Stimulated activated CD4-positive, alpha-beta T cell treated with anti-CD3 and anti-CD28 coated beads, Interleukin-1b, Interleukin-23, amount 100 ng/mL, for 48 hours (primary cell): ENCODE results near the gene KIFBP.
A peak's percentile ranks its signal among the peaks of the same experiment; 100 is the strongest.
"Not testable (repeated sequence)": the region's sequence is repeated elsewhere in the genome, so short reads cannot be mapped to it uniquely, and the experiment has no call there.

Experiments used
- DNase-seq: peaks from one replicate; pipeline ENCODE4 v3.0.0-alpha.2; 2020

Gene KIFBP

GRCh38 chr10:68988530-68989316 is at the start of gene KIFBP:
Gene KIFBP, plus strand, starts transcription at chr10:68988803. Its CDS starts 30 bp downstream, at chr10:68988833.
- DNase-seq: peak; percentile 86

GRCh38 chr10:68938884-68939283 is 49.7 kb upstream of the KIFBP start:
- DNase-seq: no peak

- not testable (repeated sequence) for DNase-seq
These were observed 47.7 kb upstream of the KIFBP start for GRCh38 chr10:68940917-68941316.

GRCh38 chr10:68950598-68950997 is 38.0 kb upstream of the KIFBP start:
- no peak for DNase-seq

- no peak for DNase-seq
These were observed 33.7 kb upstream of the KIFBP start for GRCh38 chr10:68954904-68955303.

GRCh38 chr10:68955355-68955831 is 33.2 kb upstream of the KIFBP start:
- DNase-seq: peak; percentile 68

- DNase-seq: peak; percentile 93
These were observed 32.6 kb upstream of the KIFBP start, which contains the start of gene DDX21 for GRCh38 chr10:68955832-68956532. Gene DDX21, plus strand, starts transcription at chr10:68956170. Its CDS starts 56 bp downstream, at chr10:68956226.

GRCh38 chr10:68957284-68957615 is 31.4 kb upstream of the KIFBP start:
- DNase-seq: no peak

GRCh38 chr10:68957654-68958053 is 30.9 kb upstream of the KIFBP start:
- no peak for DNase-seq

- no peak for DNase-seq
These were observed 28.7 kb upstream of the KIFBP start for GRCh38 chr10:68959695-68960527.

GRCh38 chr10:68963151-68963550 is 25.5 kb upstream of the KIFBP start:
- no peak for DNase-seq

- DNase-seq: no peak
These were observed 14.6 kb upstream of the KIFBP start for GRCh38 chr10:68973975-68974374.

GRCh38 chr10:68975936-68976473 is 12.6 kb upstream of the KIFBP start:
- DNase-seq: not testable (repeated sequence)

GRCh38 chr10:68979738-68980137 is 8.9 kb upstream of the KIFBP start:
- not testable (repeated sequence) for DNase-seq

GRCh38 chr10:68981074-68981473 is 7.5 kb upstream of the KIFBP start:
- no peak for DNase-seq

GRCh38 chr10:68982389-68982788 is 6.2 kb upstream of the KIFBP start:
- DNase-seq: no peak

GRCh38 chr10:68987611-68988010 is 992 bp upstream of the KIFBP start:
- DNase-seq: no peak

GRCh38 chr10:68989317-68989990 is 851 bp downstream of the KIFBP start:
- DNase-seq: no peak

GRCh38 chr10:68992636-68993440 is 4.2 kb downstream of the KIFBP start:
- no peak for DNase-seq

- no peak for DNase-seq
These were observed 8.6 kb downstream of the KIFBP start for GRCh38 chr10:68997211-68997610.

GRCh38 chr10:69004821-69005220 is 16.2 kb downstream of the KIFBP start:
- DNase-seq: no peak
